Hepatocyte (in vitro differentiated cells): ENCODE measurements around the gene ALOXE3.

Source experiments
- CTCF ChIP-seq: fragments of 200-600 bp; sonication (generic); IDR thresholded peaks from 2 replicates; pipeline ENCODE4 v1.5.1; 2016; ENCODE audit warnings: antibody characterized with exemption, mild to moderate bottlenecking; ENCODE audit not compliant: poor library complexity
- EZH2 ChIP-seq: fragments of 200-600 bp; sonication (generic); IDR thresholded peaks from 2 replicates; pipeline ENCODE4 v1.6.1; 2016; ENCODE audit warnings: antibody characterized with exemption, mild to moderate bottlenecking, borderline replicate concordance

- TF ChIP-seq CTCF, result no peak
- TF ChIP-seq EZH2, result no peak
Observed at GRCh38 chr17:8116776-8117175, 1.5 kb downstream of the ALOXE3 start.
